Neural progenitor cell (in vitro differentiated cells): ENCODE measurements around the gene HBG1. TPM values are rescaled to one million over a fixed set of nuclear protein-coding genes. Genes with fewer than 3 reads are reported as not detected.
"Not testable (repeated sequence)": the region's sequence is repeated elsewhere in the genome, so short reads cannot be mapped to it uniquely, and the experiment has no call there.

Source experiments
- DNase-seq: peaks from one replicate; pipeline ENCODE4 v3.0.0-alpha.2; 2016; ENCODE audit warnings: low spot score
- H2AFZ ChIP-seq: fragments of 200-600 bp; sonication (generic); replicated peaks from 2 replicates; pipeline ENCODE4 v1.6.1; 2016; ENCODE audit warnings: antibody characterized with exemption
- H3F3A ChIP-seq: fragments of 200-600 bp; sonication (generic); 2 replicates; pipeline ENCODE4 v1.6.1; 2016; ENCODE audit warnings: antibody characterized with exemption, low read depth
- H3K27ac ChIP-seq: fragments of 200-600 bp; sonication (generic); 2 replicates; pipeline ENCODE4 v1.5.1; 2016; ENCODE audit warnings: mild to moderate bottlenecking
- H3K27me3 ChIP-seq: fragments of 200-600 bp; sonication (generic); 2 replicates; pipeline ENCODE4 v1.6.1; 2016; ENCODE audit warnings: mild to moderate bottlenecking, moderate library complexity
- H3K36me3 ChIP-seq: fragments of 200-600 bp; sonication (generic); 2 replicates; pipeline ENCODE4 v1.5.1; 2016
- H3K4me1 ChIP-seq: fragments of 200-600 bp; sonication (generic); 2 replicates; pipeline ENCODE4 v1.6.1; 2016; ENCODE audit warnings: mixed run types
- H3K4me2 ChIP-seq: fragments of 200-600 bp; sonication (generic); 2 replicates; pipeline ENCODE4 v1.6.1; 2016
- H3K4me3 ChIP-seq: fragments of 200-600 bp; sonication (generic); 2 replicates; pipeline ENCODE4 v1.5.1; 2016
- H3K79me2 ChIP-seq: fragments of 200-600 bp; sonication (generic); 2 replicates; pipeline ENCODE4 v1.6.1; 2016; ENCODE audit warnings: low read depth
- H3K9ac ChIP-seq: fragments of 200-600 bp; sonication (generic); 2 replicates; pipeline ENCODE4 v1.6.1; 2016
- H3K9me3 ChIP-seq: fragments of 200-600 bp; sonication (generic); 2 replicates; pipeline ENCODE4 v1.5.1; 2016; ENCODE audit warnings: low read depth
- H4K20me1 ChIP-seq: fragments of 200-600 bp; sonication (generic); 2 replicates; pipeline ENCODE4 v1.6.1; 2016; ENCODE audit warnings: low read depth
- H3K27ac Mint-ChIP-seq: 3 replicates; pipeline ENCODE4 v1.8.0; 2021; ENCODE audit warnings: mixed read lengths
- H3K27me3 Mint-ChIP-seq: 2 replicates; pipeline ENCODE4 v1.8.0; 2022; ENCODE audit warnings: low read depth, mild to moderate bottlenecking, inconsistent platforms, moderate library complexity, mixed read lengths; ENCODE audit not compliant: insufficient read depth
- H3K36me3 Mint-ChIP-seq: 3 replicates; pipeline ENCODE4 v1.8.0; 2021; ENCODE audit warnings: mixed read lengths
- H3K4me1 Mint-ChIP-seq: 3 replicates; pipeline ENCODE4 v1.8.0; 2021; ENCODE audit warnings: mixed read lengths
- H3K4me3 Mint-ChIP-seq: 3 replicates; pipeline ENCODE4 v1.8.0; 2021; ENCODE audit warnings: mild to moderate bottlenecking, moderate library complexity, mixed read lengths
- H3K9me3 Mint-ChIP-seq: 3 replicates; pipeline ENCODE4 v1.8.0; 2020; ENCODE audit warnings: mixed read lengths
- CTCF ChIP-seq: fragments of 200-600 bp; sonication (generic); IDR thresholded peaks from 2 replicates; pipeline ENCODE4 v1.5.1; 2017; ENCODE audit warnings: antibody characterized with exemption, mild to moderate bottlenecking
- EZH2 ChIP-seq: fragments of 200-600 bp; sonication (generic); IDR thresholded peaks from 2 replicates; pipeline ENCODE4 v1.6.1; 2017; ENCODE audit warnings: antibody characterized with exemption, mild to moderate bottlenecking, moderate library complexity
- EZH2phosphoT487 ChIP-seq: fragments of 200-600 bp; sonication (generic); IDR thresholded peaks from 2 replicates; pipeline ENCODE4 v1.6.1; 2017; ENCODE audit warnings: antibody characterized with exemption
- total RNA-seq: library from RNA; depleted of rRNA; stranded (reverse); fragments of >200 nt; gene quantifications from 2 replicates; pipeline ENCODE4 v1.2.3, GENCODE V29; 2015; ENCODE audit warnings: low replicate concordance

HBG1 gene
- not detected in 2 replicates for total RNA-seq

GRCh38 chr11:5249807-5250396, at the start of gene HBG1:
Gene HBG1, minus strand, starts transcription at chr11:5249857. Its CDS starts 53 bp downstream, at chr11:5249804.
- H3K9ac ChIP-seq, H3K9me3 ChIP-seq, DNase-seq, H3K27me3 ChIP-seq, H3K36me3 ChIP-seq, H3K27ac Mint-ChIP-seq, H3K4me2 ChIP-seq, H3K79me2 ChIP-seq, H4K20me1 ChIP-seq, H2AFZ ChIP-seq, H3K4me3 Mint-ChIP-seq, H3F3A ChIP-seq, H3K9me3 Mint-ChIP-seq, H3K36me3 Mint-ChIP-seq, H3K27ac ChIP-seq, H3K4me1 Mint-ChIP-seq, H3K4me1 ChIP-seq, H3K4me3 ChIP-seq, H3K27me3 Mint-ChIP-seq: not testable (repeated sequence)

- no peak overlapping the region for H3K4me2 ChIP-seq
- Mint-ChIP-seq H3K27ac (no peak overlapping the region), H3K36me3 (no peaks in the 10 kb centered on the region), H3K4me1 (no peaks in the 10 kb centered on the region), H3K4me3 (no peak overlapping the region), H3K9me3 (no peaks in the 10 kb centered on the region), H3K27me3 (peaks cover 2% of the 10 kb centered on the region)
- no peaks in the 10 kb centered on the region for H3F3A ChIP-seq
- H3K27ac ChIP-seq: no peak overlapping the region
- no peak for DNase-seq
- H4K20me1 ChIP-seq: no peaks in the 10 kb centered on the region
- no peak overlapping the region for H3K4me3 ChIP-seq
- no peak for TF ChIP-seq EZH2phosphoT487
- no peak for TF ChIP-seq CTCF
- TF ChIP-seq EZH2: no peak
- H3K36me3 ChIP-seq: no peaks in the 10 kb centered on the region
- H3K79me2 ChIP-seq: no peaks in the 10 kb centered on the region
- H2AFZ ChIP-seq: no peak overlapping the region
- no peaks in the 10 kb centered on the region for H3K4me1 ChIP-seq
- H3K27me3 ChIP-seq: no peaks in the 10 kb centered on the region
- H3K9me3 ChIP-seq: no peaks in the 10 kb centered on the region
- no peak overlapping the region for H3K9ac ChIP-seq
These were observed 48.8 kb upstream of the HBG1 start for GRCh38 chr11:5298451-5298850.

- Histone ChIP-seq H3K4me1 (no peaks in the 10 kb centered on the region), H3K36me3 (no peaks in the 10 kb centered on the region), H4K20me1 (no peaks in the 10 kb centered on the region), H3K4me3 (no peak overlapping the region), H3K4me2 (no peak overlapping the region), H3K27me3 (no peaks in the 10 kb centered on the region), H3K9ac (no peak overlapping the region), H2AFZ (no peak overlapping the region), H3K9me3 (no peaks in the 10 kb centered on the region), H3K79me2 (no peaks in the 10 kb centered on the region), H3K27ac (no peak overlapping the region), H3F3A (no peaks in the 10 kb centered on the region)
- no peak for TF ChIP-seq CTCF
- TF ChIP-seq EZH2phosphoT487: no peak
- TF ChIP-seq EZH2: no peak
- Mint-ChIP-seq H3K4me3 (no peak overlapping the region), H3K4me1 (no peaks in the 10 kb centered on the region), H3K9me3 (no peaks in the 10 kb centered on the region), H3K27me3 (peaks cover 2% of the 10 kb centered on the region), H3K36me3 (no peaks in the 10 kb centered on the region), H3K27ac (no peak overlapping the region)
- DNase-seq: no peak
These were observed 48.2 kb upstream of the HBG1 start for GRCh38 chr11:5297721-5298323.

GRCh38 chr11:5294342-5294995, 44.8 kb upstream of the HBG1 start:
- H3K27ac ChIP-seq, H3K4me1 Mint-ChIP-seq, H3F3A ChIP-seq, H3K36me3 ChIP-seq, H3K4me2 ChIP-seq, H3K9ac ChIP-seq, DNase-seq, H3K4me1 ChIP-seq, H3K9me3 ChIP-seq, H3K4me3 Mint-ChIP-seq, H3K27me3 ChIP-seq, H3K9me3 Mint-ChIP-seq, H3K27ac Mint-ChIP-seq, H3K4me3 ChIP-seq, H4K20me1 ChIP-seq, H3K27me3 Mint-ChIP-seq, H3K36me3 Mint-ChIP-seq, H3K79me2 ChIP-seq, H2AFZ ChIP-seq: not testable (repeated sequence)
